DMS53 treated with DMSO at 0.1 percent for 48 hours (cell line): ENCODE results near the gene C2CD4C.
"Not testable (repeated sequence)": the region's sequence is repeated elsewhere in the genome, so short reads cannot be mapped to it uniquely, and the experiment has no call there.

Source experiments
- DNase-seq: peaks from one replicate; lab custom pipeline; 2025; ENCODE audit not compliant: unreplicated experiment; lab: John Stamatoyannopoulos, UW

The C2CD4C gene

DNA sequence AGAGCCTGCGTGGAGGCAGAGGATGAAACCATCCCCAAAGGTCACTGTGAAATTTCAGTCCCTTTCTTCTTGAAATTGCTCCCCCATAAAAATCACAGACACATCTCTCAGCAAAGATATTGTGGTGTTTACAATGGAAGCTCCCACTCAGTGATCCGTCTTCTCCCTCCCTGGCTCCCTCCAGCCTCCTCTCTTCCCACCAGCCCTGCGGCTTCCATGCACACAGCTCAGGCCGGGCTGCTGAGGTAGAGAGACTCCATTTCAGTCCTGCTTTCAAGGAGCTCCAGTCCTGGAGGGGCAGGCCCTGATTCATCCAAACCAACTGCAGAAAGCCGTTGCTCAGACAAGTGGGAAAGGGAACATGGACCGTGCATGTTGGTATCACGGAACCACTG, 40.3 kb downstream of the C2CD4C start:
- DNase-seq: no peak

- DNase-seq: no peak
These were observed 40.9 kb downstream of the C2CD4C start for GRCh38 chr19:367963-368629.

DNA sequence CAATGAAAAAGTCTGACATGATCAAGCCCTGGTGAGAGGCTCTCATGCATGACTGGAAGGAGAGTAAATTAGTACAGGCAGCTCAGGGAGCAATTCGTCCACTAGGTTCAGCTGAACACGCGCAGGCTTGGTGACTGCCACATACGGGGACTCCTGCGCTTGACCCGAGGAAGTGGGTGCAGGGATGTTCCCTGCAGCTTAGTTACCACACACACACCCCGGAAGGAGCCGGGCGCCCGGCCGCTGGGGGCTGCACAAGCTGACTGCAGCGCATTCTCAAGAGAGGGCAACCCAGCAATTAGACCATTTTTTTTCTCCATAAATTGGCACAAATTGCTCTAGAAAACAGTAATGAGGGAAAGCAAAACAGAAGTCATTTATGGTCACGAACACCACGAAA, 41.4 kb downstream of the C2CD4C start:
- no peak for DNase-seq

GRCh38 chr19:366951-367350, 42.0 kb downstream of the C2CD4C start:
- DNase-seq: no peak

GRCh38 chr19:366205-366783, 42.7 kb downstream of the C2CD4C start:
- no peak for DNase-seq

DNA sequence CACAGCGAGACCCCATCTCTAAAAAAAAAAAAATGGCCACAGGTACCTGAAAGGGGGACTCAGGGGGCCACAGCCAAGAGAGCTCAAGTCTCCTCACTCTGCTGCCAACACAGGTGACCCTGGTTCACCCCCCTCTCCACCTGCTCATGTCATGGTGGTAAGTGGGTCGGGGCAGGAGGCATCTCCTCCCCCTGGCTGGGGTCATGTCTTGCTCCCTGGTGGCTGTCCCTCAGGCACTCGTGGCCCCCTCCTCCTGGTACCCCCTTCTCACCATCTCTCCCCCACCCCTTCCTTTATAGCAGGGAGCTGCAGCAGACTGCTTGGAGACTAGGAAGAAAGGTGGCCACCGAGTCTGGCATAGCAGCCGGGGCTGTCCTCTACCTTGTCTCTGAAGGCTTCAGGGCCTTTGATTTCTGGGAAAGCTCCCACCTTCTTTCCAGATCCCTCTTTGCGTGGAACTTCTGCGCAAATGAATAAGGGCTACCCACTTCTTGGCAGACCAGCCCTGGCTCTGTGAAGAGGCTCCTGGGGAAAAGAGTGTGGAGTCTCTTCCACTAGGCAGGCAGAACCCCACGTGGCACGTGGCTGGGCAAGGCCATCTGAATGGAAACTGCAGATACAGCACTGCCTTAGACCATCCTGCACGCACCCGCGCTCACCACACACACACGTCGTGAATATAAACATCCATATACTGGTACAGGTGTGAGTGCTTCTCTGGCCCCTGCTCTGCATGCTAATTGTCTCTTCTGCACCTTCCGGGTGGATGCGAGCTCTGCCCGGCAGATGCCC, 44.3 kb downstream of the C2CD4C start:
- DNase-seq: no peak

DNA sequence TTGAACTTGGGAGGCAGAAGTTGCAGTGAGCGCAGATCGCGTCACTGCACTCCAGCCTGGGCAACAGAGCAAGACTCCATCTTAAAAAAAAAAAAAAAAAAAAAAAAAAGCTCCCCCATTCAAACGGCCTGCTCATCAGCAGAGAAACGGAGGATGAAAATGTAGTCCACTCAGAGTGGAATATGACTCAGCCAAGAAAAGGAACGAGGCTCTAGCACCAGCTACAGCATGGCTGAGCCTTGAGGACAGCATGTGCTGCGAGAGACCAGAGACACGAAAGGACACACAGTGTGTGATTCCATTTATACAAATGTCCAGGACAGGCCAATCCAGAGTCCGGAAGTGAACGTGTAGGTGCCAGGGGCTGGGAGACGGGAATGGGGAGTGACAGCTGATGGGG, 46.3 kb downstream of the C2CD4C start:
- no peak for DNase-seq

- DNase-seq: no peak
These were observed 46.8 kb downstream of the C2CD4C start for GRCh38 chr19:362154-362553.

DNA sequence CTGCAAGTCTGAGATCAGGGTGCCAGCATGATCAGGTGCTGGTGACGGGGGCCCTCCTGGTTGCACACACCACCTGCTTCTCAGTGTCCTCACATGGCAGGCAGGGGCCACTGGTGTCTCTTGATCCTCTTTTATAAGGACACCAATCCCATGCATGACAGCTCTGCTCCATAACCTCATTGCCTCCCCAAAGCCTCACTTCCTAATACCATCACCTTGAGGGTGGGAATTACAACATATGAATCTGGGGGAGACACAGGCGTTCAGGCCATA, 49.4 kb downstream of the C2CD4C start:
- no peak for DNase-seq

DNA sequence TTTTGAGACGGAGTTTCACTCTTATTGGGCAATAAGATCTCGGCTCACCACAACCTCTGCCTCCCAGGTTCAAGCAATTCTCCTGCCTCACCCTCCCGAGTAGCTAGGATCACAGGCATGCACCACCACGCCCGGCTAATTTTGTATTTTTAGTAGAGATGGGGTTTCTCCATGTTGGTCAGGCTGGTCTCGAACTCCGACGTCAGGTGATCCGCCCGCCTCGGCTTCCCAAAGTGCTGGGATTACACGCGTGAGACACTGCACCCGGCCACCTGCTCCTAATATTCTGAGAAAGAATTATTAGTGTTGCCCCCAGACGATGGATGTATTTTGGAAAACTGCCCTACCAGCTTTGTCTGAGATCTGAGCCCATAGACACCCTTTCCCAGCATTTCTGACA, 53.4 kb downstream of the C2CD4C start:
- DNase-seq: not testable (repeated sequence)
